Astrocyte of the spinal cord (primary cell): ENCODE measurements around the gene GADD45A.

Source experiments
- DNase-seq: peaks from one replicate; pipeline ENCODE4 v3.0.0; 2011; ENCODE audit warnings: low read depth, low spot score
- H3K4me3 ChIP-seq: 2 replicates; pipeline ENCODE4 v1.5.1; 2011; ENCODE audit warnings: low read depth, mild to moderate bottlenecking, low read length, moderate library complexity
- CTCF ChIP-seq: IDR thresholded peaks from 2 replicates; pipeline ENCODE4 v1.5.1; 2012; ENCODE audit warnings: low read depth, mild to moderate bottlenecking, low read length, inconsistent platforms
- in situ Hi-C: cut with HindIII; loops from 2 replicates; pipeline ENCODE4 v1.10.0; 2017; ENCODE audit warnings: low sequenced_read_pairs

The GADD45A gene

DNA sequence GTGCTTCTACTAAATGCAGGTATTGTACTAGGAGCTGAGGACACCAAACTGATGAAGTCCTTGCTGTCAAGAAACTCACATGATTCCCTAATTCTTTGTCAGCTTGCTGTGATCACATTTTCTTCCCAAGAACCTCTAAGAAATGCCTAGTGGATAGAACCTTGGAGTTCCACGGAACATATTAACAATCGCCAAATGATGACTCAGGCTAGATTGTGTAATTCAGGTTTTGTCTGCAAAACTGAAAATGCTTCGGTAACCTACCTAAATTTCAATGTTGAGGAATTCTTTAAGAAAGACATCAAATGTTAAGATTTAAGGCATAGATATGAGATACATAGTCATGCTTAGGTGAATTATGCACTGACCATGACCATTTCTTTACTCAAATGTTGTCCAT lies 1.7 kb upstream of the GADD45A start:
- no peak for TF ChIP-seq CTCF
- DNase-seq: peak; percentile 75
- H3K4me3 ChIP-seq: no peak overlapping the region

GRCh38 chr1:67683766-67684525 lies 1.1 kb upstream of the GADD45A start:
- no peak for TF ChIP-seq CTCF
- H3K4me3 ChIP-seq: peak overlapping the region; percentile 37
- in situ Hi-C loops: no loop called here
- peak; percentile 55 for DNase-seq

More for the DNA sequence above, 1.7 kb upstream of the GADD45A start:
- in situ Hi-C loops: no loop called here

DNA sequence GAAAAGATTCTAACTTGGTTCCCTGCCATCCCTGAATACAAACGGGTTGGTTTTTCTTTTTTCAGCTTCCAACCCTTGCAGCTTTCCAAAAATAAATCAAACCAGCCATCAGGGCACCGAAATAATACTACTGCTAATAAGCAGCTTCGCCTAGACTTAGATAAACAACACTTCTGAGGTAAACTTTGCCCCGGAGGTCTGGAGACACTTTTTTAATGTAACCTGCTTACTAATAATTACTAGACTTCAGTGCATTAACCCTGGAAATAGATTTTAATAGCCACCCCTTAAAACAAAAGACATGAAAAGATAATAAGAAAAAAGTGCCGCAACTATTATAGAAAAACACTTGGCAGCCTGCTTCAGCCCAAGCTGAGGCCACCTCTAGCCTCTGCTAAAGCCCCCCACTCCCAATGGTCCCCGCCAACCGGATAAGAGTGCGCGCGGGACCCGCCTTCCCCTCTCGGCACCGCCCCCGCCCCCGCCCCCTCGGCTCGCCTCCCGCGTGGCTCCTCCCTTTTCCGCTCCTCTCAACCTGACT lies 405 bp upstream of the GADD45A start:
- TF ChIP-seq CTCF: no peak
- in situ Hi-C loops: no loop called here
- H3K4me3 ChIP-seq: peak overlapping the region; percentile 37
- no peak for DNase-seq

DNA sequence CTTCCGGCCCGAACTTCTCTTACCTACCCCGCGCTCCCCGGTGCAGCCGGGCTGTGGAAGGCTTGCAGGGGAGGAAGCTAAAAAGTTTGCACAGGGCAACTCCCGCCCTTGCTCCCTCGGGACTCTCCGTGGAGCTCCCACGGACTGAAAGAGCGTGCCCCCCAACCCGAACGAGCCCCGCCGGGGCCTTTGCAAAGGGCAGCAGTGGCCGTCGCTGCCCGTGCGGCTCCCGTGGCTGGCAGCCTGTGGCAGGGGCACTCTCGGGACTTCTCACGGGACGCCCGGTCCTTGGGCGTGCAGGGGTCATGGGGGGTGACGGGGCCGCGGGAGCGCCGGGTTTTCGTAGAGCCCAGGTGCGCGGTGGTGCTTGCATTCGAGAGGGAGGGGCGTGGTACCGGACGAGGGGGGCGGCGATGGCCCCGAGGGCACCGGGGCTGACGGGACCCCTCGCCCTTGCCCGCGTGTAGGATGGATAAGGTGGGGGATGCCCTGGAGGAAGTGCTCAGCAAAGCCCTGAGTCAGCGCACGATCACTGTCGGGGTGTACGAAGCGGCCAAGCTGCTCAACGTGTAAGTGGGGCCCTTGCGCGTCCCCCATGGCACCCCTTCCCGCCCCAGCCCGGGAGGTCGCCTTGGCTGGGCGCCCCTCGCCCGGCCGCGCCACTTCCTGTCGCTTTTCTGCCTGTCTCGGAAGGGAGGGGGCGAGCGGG lies 711 bp downstream of the GADD45A start:
- H3K4me3 ChIP-seq: peak overlapping the region; percentile 97
- peak; percentile 45 for DNase-seq
- in situ Hi-C loops: no loop called here
- no peak for TF ChIP-seq CTCF

- no peak for TF ChIP-seq CTCF
- peak overlapping the region; percentile 97 for H3K4me3 ChIP-seq
- in situ Hi-C loops: no loop called here
- DNase-seq: peak; percentile 96
Observed at GRCh38 chr1:67686267-67687197, 1.5 kb downstream of the GADD45A start.

- H3K4me3 ChIP-seq: peak overlapping the region; percentile 97
- in situ Hi-C loops: no loop called here
- DNase-seq: no peak
- TF ChIP-seq CTCF: no peak
Observed at GRCh38 chr1:67687198-67687545, 2.2 kb downstream of the GADD45A start.
